ENCODE data around the gene SIN3A.
"Not testable (repeated sequence)": the region's sequence is repeated elsewhere in the genome, so short reads cannot be mapped to it uniquely, and the experiment has no call there.

The SIN3A gene

GRCh38 chr15:75333654-75334419 is 117.7 kb downstream of the SIN3A start:
- ATAC-seq, DNase-seq: not testable (repeated sequence)

GRCh38 chr15:75332093-75332492 is 119.4 kb downstream of the SIN3A start:
- DNase-seq, ATAC-seq: not testable (repeated sequence)

- ATAC-seq (no peak), DNase-seq (no peak)
Observed at GRCh38 chr15:75329571-75329970, 121.9 kb downstream of the SIN3A start.

- ATAC-seq (no peak), DNase-seq (no peak)
Observed at GRCh38 chr15:75328493-75329314, 122.8 kb downstream of the SIN3A start.

GRCh38 chr15:75327491-75327890 is 124.0 kb downstream of the SIN3A start:
- ATAC-seq, result no peak
- DNase-seq, result no peak

- no peak for DNase-seq
Observed at GRCh38 chr15:75327005-75327404, 124.5 kb downstream of the SIN3A start.

GRCh38 chr15:75325922-75326321 is 125.6 kb downstream of the SIN3A start:
- ATAC-seq (no peak), DNase-seq (no peak)

More at GRCh38 chr15:75327005-75327404, 124.5 kb downstream of the SIN3A start:
- ATAC-seq, result no peak

GRCh38 chr15:75321711-75322110 is 129.8 kb downstream of the SIN3A start:
- no peak for DNase-seq
- ATAC-seq, result no peak

Data from stimulated activated naive CD8-positive, alpha-beta T cell treated with anti-CD3 and anti-CD28 coated beads, Interleukin-15, Interleukin-2, amounts not matched to agents 100 U/mL and 50 U/mL, for 24 hours (primary cell).